GM23248 (cell line): Measurements from ENCODE around the gene CDCA5.

Experiments used
- EZH2 ChIP-seq: fragments of 200-600 bp; sonication (generic); IDR thresholded peaks from 2 replicates; pipeline ENCODE4 v1.6.1; 2018; ENCODE audit warnings: antibody characterized with exemption, mild to moderate bottlenecking; ENCODE audit not compliant: insufficient read depth, poor library complexity, severe bottlenecking
- EZH2phosphoT487 ChIP-seq: fragments of 200-600 bp; sonication (generic); IDR thresholded peaks from 2 replicates; pipeline ENCODE4 v1.6.1; 2018; ENCODE audit warnings: antibody characterized with exemption, moderate library complexity, mild to moderate bottlenecking, low read depth; ENCODE audit not compliant: insufficient read depth

DNA sequence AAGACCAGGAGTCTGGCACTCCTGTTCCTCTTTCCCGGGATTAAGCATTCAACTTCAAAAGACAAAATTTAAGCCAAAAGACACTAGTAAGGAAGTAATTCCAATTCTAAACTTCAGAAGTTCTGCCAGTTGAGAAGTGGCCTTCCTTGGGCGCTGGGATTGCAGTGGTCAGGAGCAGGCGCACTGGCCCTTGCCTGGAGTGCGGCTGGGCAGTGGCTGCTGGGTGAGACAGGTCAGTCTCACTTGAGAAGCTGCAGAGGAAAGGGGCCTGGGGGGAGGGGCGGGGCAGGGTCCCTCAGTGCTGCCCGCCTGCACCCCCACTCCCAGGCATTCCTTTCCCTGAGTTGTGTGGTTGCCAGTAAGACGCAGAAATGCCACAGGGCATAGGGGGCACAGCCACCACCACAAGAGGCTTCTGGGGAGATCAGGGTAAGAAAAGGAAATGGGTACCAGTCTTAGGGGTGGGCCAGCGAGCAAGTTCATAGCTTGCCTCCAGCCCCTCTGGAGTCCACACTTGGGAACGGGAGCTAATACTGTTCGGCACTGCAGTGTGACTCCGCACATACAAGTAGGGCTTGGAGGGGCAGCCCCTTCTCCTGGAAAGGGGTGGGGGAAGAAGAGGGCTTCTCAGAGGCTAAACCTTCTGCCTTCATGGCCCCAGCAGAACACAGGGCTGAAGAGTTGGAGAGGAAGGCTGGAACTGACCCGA, 43.8 kb upstream of the CDCA5 start:
- TF ChIP-seq EZH2phosphoT487 (no peak), EZH2 (no peak)
